Left forelimb (tissue), 1 donor: ENCODE measurements around the gene ELMO1.
A peak's percentile ranks its signal among the peaks of the same experiment; 100 is the strongest.

Experiments
- DNase-seq: peaks from one replicate; pipeline ENCODE4 v3.0.0-alpha.2; 2018; ENCODE audit warnings: low spot score

Gene ELMO1

DNA sequence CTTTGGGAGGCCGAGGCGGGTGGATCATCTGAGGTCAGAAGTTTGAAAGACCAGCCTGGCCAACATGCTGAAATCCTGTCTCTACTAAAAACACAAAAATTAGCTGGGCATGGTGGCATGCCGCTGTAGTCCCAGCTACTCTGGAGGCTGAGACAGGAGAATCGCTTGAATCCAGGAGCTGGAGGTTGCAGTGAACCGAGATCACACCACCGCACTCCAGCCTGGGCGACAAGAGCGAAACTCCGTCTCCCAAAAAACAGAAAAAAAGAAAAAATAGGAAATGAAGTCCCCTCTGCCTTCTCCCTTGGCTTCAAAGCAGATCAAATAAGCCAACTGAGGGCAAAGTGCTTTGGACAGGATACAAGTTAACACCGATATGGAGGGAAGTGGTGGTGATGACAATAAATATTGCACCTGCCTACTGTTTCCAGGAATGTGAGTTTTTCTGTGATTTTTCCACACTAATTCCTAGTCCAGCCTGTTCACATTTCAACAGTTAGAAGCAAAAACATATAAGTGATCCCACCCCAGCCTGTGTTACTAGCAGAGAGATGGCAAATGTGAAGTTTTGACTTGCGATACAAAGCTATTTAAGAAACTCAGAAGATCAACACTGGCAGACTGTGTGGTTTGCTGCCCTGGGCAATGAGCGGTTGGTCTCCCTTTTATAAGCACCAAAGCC, 433.2 kb downstream of the ELMO1 start:
- DNase-seq = no peak

DNA sequence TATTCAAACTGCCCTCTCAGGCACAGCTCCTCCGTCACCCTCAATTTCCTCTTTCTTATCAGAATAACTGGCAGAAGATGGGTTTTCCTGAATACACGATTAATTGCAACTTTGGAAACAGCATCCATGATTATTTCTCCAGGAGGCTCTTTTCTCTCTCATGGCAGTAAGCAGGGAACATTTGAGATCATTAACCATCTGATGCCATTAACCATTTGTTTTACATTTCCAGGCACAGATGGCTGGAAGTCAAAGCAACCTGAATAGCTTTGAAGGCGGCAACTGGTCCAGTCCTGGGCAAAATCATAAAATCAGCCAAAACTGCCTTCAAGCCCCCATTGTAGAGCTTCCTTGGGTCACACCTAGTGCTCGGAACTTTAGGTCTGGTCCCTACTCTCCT, 434.9 kb downstream of the ELMO1 start:
- no peak for DNase-seq

DNA sequence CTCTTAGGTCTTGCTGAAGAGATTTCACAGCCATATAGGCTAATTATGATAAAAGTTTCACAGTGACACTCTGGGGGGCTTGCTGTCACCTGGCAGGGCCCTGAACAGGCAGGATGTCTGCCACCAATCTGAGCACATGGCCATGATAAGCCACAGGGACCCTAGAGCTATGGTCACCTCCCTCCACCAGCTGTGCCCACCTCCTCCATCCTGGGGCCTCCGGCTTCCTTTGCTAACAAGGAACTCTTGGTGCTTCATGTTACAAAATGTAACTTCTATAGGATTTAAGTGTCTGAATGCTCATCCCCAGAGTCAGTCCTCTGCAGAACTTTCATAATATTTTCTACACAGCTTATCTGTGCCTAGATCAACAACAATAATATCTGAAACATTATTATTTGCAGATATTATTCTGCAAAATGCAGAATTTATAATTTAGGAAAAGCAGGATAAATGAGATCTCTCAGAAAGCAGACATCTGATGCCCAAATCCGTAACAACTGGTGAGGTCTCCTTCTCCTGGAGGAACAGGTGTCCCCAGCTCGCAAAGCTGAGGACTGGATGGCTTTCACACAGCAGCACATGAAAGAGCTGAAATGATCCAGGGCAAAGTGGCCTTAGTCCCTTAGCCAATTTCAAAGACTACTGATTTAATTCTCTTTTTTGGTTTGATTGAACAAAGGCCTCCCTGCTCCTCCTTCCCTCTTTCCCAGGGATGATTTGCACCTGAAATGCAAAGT, 437.3 kb downstream of the ELMO1 start:
- DNase-seq = no peak

DNA sequence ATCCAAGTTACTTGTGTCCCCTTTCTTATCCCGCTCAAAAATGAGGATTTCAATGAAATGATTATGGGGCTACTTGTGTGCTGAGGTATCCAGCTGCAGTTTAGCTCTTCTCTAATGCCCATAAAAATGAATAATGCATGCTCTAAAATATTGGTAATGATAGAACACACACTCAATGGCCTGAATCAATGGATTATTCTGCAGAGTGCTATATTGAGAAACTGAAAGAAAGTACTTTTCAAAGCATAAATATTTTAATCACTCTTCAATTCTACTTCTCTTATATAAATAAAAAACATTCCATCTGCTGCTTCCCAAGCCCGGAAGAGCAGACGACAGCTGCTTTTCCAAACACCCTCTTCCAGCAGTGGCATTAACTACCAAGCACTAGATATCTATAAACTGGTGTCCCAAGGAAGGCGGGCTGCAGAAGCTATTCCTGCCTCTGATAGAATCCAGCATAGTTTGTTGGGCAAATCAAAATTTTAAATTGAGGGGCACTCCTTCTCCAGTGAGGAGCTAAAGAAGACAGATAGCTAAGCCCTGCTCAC, 439.5 kb downstream of the ELMO1 start:
- DNase-seq = no peak

DNA sequence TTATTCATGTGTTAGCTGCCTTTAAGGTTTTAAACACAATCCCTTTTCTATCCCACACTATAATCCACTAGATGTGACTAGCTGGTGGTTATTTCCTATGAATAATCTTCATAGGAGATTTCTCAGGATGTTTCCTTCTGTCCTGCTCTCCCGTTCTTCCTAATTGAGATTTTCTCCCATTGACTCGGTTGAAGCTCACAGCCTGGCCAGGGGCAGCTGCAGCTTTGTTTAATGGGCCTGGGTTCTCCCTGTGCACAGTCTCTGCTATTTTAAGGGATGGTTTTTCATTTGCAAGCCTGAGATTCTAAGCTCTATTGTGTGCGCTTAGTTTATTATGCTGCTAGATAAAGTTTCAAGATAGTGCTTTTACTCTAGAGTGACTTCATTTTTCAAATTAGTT, 441.0 kb downstream of the ELMO1 start:
- DNase-seq = no peak

DNA sequence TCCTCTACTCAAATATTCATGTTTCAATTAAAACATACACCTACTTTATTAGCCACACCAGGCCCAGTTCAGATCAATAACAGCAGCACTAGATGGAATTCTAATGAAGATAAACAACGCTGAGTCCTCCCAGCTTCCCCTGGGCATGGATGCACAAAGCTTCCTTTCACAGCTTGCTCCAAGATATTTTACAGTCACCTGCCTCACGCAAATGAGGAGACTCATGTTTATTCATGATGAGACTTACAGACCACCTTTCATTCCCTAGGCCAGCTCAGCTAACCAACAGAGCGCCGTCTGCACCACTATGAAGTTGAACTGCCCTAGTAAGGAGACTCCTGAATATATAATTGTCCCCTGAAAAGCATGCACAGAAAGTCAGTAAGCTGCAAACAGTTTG, 441.4 kb downstream of the ELMO1 start:
- no peak for DNase-seq

DNA sequence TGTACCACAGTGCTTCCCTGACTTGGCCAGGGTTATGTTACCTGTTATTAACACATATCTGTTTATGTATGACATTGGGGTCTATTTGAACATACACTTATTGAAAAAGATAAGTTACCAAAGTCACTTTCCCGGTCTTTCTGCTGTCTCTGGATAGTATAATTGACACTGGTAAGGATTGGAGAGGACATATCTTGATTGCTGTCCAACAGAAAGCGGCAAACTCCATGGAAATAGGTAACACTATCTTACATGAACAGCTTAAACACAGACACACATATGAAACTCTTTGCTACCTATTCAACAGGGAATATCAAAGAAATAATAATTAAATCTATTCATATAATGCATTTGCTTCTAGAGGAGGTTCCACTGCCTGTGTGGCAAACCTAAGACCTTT, 441.9 kb downstream of the ELMO1 start:
- DNase-seq = no peak

DNA sequence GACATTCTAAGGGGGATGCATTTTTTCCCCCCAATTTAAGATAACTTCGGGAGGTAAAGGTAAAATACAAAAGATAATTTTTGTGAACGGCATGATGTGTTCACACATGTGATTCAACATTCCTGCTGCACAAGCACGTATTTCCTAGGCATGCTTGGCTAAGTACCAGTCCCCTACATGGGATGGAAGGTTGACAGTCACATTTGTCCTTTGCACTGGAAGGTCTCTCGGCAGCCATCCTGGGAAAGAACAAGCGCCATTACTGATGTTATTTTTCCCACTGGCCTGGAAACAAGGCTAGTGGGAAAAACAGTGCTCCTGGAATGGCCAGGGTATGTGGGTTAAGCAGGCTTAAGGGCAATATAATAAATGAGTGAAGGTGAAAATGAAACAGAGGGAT, 448.2 kb downstream of the ELMO1 start:
- DNase-seq = no peak

DNA sequence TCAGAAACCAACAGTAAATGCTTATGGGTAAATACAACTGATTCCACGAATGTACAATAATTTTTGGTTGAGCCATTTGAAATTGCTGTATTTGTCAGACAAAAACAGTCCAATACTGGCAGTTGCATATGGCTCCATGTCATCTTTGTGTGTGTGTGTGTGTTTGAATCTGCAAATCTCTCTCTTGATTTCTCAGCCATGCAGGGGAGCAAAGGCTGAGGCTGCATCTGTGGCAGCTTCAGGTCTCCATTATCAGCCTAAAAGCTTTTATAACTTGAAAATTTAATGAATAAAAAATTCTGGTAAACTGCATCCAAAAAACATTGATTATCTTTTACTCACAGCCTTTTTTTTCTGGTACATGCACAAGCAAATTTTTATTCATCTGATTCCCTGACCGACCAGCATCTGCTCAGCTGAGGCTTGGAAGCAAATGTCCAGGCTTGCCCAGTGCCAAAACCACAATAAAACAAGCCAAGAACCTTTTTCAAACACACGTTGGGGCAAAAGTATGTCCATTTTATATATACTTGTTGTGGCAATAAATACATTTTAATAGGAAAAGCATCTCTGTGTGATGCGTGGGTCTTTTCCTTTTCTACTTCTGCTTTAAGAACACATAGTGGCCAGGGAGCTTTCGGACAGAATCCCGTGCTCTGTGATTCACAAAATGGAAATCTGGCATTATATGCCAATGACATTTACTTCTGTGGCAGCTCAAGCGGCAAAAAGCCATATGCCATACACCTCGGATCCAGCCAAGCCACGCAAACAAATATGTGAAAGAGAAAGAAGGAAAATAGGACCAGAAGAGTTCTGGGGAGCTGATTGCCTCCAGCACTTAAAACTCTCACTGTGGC, 448.8 kb downstream of the ELMO1 start:
- no peak for DNase-seq

DNA sequence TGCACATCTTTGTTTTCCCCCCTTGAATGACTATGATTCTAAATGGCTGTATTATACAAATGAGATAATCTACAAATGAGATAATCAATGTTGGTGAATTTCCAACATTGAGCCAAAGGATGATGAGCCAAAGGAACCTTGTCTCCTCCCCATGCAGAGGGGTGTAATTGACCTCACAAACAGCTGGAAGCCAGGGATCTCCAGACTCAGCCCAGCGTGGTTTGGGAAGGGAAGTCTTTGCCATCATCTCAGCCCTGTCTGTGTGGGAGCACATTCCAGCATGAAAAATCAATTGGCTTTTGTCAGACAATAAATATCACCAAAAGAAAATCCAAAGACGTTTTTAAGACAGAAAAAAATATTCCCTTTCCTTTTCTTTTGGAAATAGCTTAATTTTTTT, 452.9 kb downstream of the ELMO1 start:
- DNase-seq = no peak

DNA sequence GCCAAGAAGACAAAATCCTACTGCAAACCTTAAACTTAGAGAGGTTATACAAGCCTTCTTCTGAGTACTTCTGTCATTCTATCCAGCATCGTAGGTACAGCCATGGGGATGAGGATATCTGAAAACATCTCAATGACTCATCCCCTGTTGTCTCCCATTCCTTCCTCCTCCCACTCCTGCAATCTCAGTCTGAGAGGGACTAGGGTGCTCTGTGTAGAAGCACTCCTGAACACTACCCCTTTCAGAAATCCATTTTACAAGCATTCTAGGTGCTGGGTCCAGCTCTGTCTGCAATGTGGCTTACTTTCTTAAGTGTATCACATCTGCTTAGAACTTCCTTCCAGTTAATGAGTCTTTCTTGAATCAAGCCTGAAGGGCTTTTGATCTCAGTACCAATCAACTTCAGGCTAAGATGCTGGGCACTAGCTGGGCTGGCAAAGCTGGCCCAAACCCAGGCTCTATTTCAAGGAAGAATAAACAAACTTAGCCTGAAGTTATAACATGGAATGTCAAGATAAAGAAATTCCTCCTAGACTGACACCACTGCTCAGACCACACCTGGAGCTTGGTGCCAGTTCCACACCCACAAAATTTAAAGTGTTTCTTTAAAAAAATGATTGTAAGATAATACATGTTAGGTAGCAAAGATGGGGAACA, 454.1 kb downstream of the ELMO1 start:
- no peak for DNase-seq

DNA sequence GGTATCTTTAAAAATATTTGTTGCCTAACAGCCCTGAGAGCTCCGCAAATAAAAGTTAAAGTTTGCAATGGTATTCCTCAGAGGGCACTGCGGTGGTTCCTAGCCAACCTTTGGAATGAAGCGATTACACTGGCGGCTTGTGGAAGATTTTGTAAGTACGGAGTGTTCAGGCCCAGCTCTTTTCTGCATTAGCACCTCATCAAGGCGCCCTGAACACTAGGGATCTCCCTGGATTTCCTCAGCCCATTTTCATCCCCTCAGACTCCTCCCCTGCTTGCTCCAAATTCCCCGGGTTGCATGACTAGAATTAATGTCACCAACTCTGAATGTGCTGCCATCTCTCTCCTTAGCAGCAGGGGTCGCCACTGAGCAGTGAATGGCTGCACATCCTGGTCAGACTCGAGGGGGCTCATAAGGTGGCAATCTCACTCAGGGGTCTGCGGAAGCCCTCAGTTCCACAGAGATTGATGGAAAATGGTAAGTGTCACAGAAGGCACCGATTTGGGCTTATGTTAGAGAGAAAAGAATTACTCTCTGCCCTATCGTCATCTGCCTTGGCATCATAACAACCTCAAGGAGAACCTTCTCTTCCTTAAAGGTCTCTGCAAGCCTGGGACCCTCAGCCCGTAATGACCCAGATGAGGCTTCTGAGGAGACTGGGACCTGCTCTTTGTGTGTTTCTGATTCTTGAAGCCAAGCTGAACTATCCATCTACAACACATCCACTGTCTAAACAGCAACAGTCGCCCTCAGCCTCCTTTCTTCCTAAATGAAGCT, 461.5 kb downstream of the ELMO1 start:
- DNase-seq = peak; percentile 68

DNA sequence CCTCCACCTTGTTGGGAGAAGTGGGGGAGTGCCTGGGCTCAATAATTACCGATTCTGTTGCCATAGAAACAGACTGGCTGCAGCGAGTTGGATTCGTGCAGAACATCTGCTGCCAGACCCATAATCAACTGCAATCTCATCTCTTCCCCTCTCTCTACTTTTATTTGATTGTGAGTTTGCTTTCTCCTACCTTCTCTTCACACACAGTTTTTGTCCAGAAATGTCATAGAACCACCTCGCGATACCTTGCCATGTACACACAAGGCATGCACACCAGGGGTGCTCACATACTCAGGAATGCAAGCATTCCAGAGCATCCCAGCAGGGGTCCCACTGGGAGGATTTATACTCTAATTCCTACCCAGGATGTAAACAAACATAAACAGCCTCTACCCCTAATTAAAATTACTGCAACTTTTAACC, 462.1 kb downstream of the ELMO1 start:
- no peak for DNase-seq

DNA sequence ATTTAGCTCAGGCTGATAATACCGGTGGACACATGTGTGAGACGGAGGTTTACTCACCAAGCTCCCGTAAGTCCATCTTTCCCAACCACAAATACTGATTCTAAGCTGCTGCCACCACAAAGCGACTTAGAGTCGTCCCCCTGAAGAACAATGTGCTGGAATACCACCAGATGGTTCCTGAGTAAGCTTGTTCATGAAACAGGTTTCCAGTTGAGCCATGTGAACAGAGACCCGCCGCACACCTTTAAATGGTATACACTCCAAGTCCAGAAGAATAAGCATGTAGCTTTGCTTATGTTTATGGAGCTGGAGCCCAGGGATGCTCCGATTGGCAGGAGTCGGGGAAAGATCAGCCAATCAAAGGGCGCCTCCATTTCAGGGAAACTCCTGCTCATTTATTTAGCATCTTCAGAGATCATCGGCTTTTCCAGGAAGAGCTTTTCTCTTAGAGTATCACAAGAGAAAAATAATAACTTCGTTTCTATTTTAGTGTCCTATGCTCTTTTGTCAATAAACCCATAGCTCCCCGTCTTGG, 462.7 kb downstream of the ELMO1 start:
- DNase-seq = no peak

DNA sequence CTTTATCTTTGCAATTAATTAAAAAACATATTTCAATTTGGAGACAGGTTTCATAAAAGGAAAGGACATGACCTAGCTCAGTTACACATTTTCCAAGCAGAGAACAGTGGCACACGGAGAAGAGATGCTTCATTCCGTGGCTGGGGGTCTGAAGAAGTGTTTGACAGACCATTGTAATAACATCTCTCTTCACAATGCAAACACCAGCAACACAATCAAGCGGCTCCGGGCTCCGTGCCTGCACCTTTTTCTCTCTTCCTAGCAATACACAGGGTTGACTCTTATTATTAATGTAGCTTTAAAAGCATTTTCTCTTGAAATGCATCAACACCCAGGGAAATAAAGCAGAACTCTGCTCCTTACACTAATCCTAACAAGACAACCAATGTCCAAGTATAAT, 463.3 kb downstream of the ELMO1 start:
- DNase-seq = no peak

DNA sequence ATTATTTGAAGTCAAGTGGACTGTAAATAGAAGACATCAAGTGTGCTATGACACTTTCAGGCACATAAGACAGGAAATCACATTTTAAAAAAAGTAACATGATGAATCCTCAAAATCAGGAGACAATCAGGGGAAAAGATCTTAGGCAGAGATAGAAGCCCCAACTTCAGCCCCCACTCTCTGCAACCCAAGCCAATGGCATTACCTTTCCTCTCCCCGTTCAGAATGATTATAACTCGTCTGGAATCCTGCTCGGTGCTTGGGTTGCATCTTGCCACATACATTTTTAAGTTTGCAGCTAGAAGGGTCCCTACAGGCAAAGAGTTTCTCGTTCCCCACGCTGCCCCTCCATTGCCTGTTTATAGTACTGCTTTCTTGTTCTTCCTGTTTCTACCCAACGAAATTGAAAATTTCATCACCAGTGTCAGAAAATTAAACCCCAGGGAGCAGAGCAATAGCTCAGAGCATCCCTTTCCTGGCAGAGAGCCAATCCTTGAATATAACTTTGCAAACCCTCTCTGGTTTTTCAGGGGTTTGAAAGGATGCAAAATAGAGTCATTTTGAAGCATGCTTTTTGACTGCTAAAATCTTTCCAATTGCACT, 463.9 kb downstream of the ELMO1 start:
- no peak for DNase-seq

DNA sequence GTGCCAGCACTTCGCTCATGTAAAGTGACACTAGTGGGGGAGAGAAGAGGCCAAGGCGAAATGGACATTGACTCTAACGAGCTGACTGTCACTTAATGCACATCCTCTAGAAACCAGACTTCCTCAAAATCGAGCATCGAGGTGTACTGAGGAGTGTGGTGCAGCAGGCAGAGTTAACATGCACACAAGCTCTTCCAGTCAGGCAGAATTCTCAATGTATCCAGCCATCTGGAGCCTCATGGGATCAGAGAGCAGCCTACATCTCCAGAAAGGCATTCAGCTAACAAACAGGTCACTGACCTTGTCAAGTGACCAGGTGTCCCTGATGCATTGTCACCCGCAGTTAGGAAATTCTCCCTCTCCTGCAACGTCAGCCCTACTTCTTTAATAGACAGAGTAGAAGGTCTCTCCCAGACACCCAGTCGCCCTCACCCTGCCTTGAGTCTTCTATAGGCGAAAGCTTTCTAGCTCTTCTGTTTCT, 464.6 kb downstream of the ELMO1 start:
- DNase-seq = no peak

DNA sequence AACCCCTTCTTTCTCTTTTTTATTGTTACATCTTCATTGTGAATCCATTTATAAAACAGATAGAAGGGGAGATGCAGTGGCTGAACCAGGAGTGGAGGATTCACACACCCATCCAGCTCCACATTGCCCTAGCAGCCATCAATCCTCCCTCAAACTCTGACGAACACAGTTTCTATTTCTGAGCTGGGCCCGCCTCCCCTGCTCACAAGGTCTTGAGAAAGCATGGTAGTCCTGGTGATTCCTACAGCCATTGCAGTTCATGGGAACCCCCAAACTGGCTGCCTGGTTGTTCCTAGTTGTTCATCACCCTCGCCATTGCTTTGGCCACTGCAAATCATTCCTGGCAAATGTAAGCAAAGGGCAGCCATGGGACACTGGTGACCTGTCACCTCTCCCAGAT, 465.9 kb downstream of the ELMO1 start:
- no peak for DNase-seq

DNA sequence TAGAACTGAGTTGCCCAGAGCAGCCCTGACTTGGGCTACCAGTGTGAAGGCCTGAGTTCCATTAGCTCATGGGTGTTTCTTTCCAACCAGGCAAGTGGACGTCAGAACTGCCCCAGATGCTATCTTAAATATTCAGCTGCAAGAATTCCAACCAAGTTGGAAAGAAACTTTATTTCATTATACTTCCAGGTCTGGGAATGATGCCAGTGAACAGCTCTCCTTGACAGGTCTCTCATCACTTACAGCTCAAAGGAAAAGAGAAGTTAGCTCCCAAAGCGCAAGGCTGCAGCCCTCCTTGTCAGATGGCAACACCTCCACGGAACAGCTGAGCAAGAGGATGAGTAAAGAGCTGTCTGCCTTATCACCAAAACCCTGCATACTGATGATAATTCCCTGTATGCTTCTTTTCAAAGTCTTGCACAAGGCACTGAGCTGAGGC, 468.8 kb downstream of the ELMO1 start:
- no peak for DNase-seq

DNA sequence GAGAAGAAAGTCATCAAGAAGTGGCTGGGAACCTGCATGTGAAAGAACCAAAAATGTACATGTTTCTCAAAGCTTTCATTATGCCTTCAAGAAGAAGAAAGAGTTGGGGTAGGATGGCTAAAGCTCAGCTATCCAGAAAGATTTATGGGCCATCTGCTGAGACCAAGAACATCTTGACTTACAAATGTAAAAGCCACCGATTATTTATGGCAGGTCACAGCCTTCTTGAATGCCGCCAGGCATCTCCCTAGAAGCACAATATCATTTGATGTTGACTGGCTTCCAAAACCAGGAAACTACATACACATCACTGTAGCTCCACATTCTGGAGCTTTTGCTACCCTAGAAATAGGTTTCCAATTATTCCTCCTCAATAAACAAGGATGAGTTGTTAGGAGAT, 470.2 kb downstream of the ELMO1 start:
- DNase-seq = no peak
